ENCODE data around the gene CDKN1B. TPM values are rescaled to one million over a fixed set of nuclear protein-coding genes. Genes with fewer than 3 reads are reported as not detected.
A peak's percentile ranks its signal among the peaks of the same experiment; 100 is the strongest.

CDKN1B gene
- total and polyA plus RNA-seq, 12 donors: 20.8 to 56.2 (median 37.6) TPM

GRCh38 chr12:12700254-12700653 lies 16.9 kb upstream of the CDKN1B start:
- intact Hi-C loops (cut with DNase I): loop anchor here in 6 of 10 donors (5.0 to 10.0 kb wide), 5 partner anchors 43 to 325 kb away; partner anchors contain the start of gene DUSP16 (in 2 of the 6)

GRCh38 chr12:12701457-12701856 lies 15.7 kb upstream of the CDKN1B start:
- TF ChIP-seq CTCF (IDR thresholded peaks at IDR 0.05): no peak
- Histone ChIP-seq H3K27ac (no peak overlapping the region), H3K27me3 (no peaks in the 10 kb centered on the region), H3K4me1 (peaks cover 0 to 22% (median 9%) of the 10 kb centered on the region in 9 donors), H3K9me3 (no peaks in the 10 kb centered on the region), H3K4me3 (no peak overlapping the region), H3K36me3 (no peaks in the 10 kb centered on the region)
- 95 to 97% methylated on average over 3 of the region's 3 CpGs for WGBS, 2 donors
- ATAC-seq: no peak
- DNase-seq: no peak
- intact Hi-C loops (cut with DNase I): loop anchor here in 6 of 10 donors (5.0 to 10.0 kb wide), 5 partner anchors 44 to 327 kb away; partner anchors contain the start of gene DUSP16 (in 2 of the 6)

More at GRCh38 chr12:12700254-12700653, 16.9 kb upstream of the CDKN1B start:
- no peak for ATAC-seq
- DNase-seq: no peak
- Histone ChIP-seq H3K27ac (no peak overlapping the region), H3K4me3 (no peak overlapping the region), H3K4me1 (peaks cover 0 to 28% (median 9%) of the 10 kb centered on the region in 9 donors), H3K36me3 (no peaks in the 10 kb centered on the region), H3K9me3 (no peaks in the 10 kb centered on the region), H3K27me3 (no peaks in the 10 kb centered on the region)
- no peak for TF ChIP-seq CTCF (IDR thresholded peaks at IDR 0.05)

GRCh38 chr12:12704593-12705230 lies 12.5 kb upstream of the CDKN1B start:
- peak in 1 of 2 donors; percentile 63 for DNase-seq
- peak overlapping the region in 1 of 10 donors; percentile 15 for H3K27ac ChIP-seq
- H3K27me3 ChIP-seq: no peaks in the 10 kb centered on the region
- peak; percentile 58 to 95 (median 82) for TF ChIP-seq CTCF (IDR thresholded peaks at IDR 0.05)
- ATAC-seq: peak; percentile 94 to 99 (median 98)
- no peaks in the 10 kb centered on the region for H3K9me3 ChIP-seq
- intact Hi-C loops (cut with DNase I): loop anchor here in 7 of 10 donors (2.0 to 10.0 kb wide), 6 partner anchors 47 to 330 kb away; partner anchors contain the start of gene DUSP16 (in 2 of the 7)
- H3K36me3 ChIP-seq: no peaks in the 10 kb centered on the region
- H3K4me3 ChIP-seq: no peak overlapping the region
- H3K4me1 ChIP-seq: peaks cover 0 to 11% (median 3%) of the 10 kb centered on the region in 9 donors
- 42 to 46% methylated on average over 7 of the region's 7 CpGs for WGBS, 2 donors

GRCh38 chr12:12705838-12706520 lies 11.2 kb upstream of the CDKN1B start:
- Histone ChIP-seq H3K4me1 (peaks cover 0 to 11% (median 3%) of the 10 kb centered on the region in 9 donors), H3K27ac (no peak overlapping the region), H3K36me3 (no peaks in the 10 kb centered on the region), H3K27me3 (no peaks in the 10 kb centered on the region), H3K9me3 (no peaks in the 10 kb centered on the region), H3K4me3 (no peak overlapping the region)
- peak in 1 of 8 donors; percentile 28 for ATAC-seq
- DNase-seq: peak in 1 of 2 donors; percentile 34
- 69 to 71% methylated on average over 1 of the region's 1 CpG for WGBS, 2 donors
- no peak for TF ChIP-seq CTCF (IDR thresholded peaks at IDR 0.05)
- intact Hi-C loops (cut with DNase I): loop anchor here in 5 of 10 donors (2.0 to 10.0 kb wide), 3 partner anchors 141 to 331 kb away; partner anchors contain the start of gene DUSP16 (in 2 of the 5)
